Amniotic epithelial cell (primary cell): ENCODE data around the gene TMSB10.
A peak's percentile ranks its signal among the peaks of the same experiment; 100 is the strongest.

ENCODE experiments used
- DNase-seq: peaks from one replicate; pipeline ENCODE4 v3.0.0-alpha.2; 2010; ENCODE audit warnings: low read depth

Gene TMSB10

DNA sequence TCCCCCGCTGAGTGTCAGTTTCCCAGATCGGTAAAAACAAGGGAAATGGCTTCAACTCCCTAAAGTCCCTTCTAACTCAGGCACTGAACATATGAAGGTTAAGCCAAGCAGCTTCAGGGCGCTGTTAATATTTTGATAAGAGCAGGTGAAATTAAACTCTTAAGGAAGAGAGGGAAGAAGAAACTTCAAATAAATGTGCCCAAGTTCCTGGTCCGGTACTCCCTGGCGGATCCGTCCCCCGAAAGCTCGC lies 25.1 kb upstream of the TMSB10 start:
- no peak for DNase-seq

DNA sequence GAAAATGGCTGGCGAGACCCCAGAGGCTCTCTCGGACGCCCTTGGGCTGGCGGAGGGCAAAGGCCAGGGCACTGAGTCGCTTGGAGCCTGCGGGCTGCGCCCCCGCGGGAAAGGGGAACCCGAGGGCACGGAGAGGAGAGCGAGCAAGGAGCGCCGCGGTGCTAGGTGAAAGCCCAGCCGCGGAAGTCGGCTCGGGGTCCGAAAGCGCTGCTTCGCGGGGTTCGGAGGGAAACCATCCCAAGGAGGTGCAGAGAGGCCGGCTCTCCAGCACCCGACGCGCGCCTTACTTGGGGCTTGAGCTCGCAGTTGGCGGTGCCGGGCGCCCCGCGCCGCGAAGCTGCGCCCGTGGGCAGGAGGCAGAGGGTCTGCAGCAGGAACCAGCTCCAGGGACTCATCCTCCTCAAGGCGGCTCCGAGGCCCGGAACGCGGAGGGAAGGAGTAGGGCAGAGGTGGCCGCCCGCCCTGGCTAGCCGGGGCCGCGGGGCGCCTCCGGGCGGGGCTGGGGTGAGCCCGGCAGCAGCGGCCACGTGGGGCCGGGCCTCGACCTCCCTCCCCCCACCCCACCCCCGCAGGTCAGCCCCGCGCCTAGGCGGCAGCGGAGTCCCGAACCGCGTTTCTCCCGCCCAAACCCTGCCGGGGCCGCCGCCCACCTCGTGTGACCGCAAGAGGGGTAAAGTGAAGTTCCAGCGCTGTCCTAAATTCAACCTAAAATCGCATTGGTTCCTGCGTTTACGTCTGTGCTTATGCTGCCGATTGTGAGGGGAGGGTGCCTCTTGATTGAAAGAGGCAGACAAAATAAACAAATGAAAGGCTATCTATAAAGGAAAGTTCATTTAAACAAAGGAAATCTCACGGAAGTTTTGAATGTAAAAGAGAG lies 24.6 kb upstream of the TMSB10 start, which contains the start of gene TRABD2A:
TRABD2A (minus strand) TSS at position 440 of the 877 bp plus-strand sequence; CDS start at position 395, 45 bp downstream.
- DNase-seq: no peak

- DNase-seq: peak; percentile 74
These were observed 23.7 kb upstream of the TMSB10 start for GRCh38 chr2:84881581-84882413.

DNA sequence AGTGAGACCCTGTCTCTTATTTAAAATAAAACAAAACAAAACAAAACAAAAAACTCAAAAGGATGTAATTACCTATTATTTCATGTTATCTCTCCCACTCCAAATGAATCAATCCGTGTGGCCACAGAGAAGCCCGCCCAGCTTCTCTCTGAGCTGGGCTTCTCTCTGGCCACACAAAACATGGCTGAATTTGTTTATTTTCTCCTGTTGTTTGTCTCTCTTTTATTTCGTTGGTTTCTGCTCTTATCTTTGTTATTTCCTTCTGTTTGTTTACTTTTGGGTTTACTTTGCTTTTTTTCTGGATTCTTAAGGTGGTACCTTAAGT lies 23.1 kb upstream of the TMSB10 start:
- no peak for DNase-seq

DNA sequence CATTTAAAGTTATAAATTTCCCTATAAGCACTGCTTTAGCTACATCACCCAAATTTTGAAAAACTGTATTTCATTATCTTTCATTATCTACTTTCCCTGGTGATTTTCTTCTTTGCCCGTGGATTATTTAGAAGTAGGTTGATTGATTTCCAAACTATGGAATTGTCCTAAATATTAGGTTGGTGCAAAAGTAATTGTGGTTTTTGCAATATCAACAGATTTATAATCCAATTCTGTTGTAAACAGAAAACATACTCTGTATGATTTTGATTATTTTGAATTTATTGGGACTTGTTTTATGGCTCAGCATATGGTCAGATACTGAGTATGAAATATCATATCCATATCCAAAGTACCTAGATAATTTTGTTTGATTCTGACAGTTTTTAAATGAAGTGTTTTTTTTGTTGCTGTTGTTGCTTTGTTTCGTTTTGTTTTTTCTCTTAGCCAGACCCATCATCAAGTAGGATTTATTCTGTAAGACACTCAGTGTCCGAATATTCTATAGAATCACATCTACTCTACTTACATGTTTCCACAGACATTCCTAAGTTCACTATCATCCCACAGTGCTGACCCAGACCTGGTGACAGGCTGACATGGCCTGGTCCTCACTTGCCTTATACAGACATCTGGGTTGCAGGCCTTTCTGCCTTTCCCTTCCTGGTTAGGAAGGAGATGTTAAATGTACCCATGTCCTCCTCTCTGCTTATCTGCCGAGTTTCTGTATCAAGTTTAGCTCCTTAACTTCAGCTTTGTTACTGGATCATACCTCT lies 22.5 kb upstream of the TMSB10 start:
- no peak for DNase-seq

GRCh38 chr2:84884449-84884848 lies 21.0 kb upstream of the TMSB10 start:
- no peak for DNase-seq

DNA sequence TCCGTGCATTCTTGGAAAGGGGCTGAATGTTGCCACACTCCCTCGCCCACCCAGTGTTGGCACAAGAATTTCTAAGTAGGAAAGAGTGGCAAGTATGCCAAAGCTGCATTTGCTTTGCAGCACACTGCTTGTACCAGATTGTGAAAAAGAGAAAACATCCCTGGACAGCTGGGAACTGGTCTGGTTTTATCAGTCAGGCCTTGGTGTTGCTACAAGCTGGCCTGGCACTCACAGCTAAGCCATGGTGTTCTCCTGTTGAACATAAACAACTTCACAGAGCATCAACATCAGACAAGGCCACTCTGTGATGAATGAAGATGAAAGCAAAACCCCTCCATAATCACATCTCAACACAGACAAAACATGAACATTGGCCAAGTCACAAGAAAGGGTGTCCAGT lies 20.3 kb upstream of the TMSB10 start:
- DNase-seq: no peak

DNA sequence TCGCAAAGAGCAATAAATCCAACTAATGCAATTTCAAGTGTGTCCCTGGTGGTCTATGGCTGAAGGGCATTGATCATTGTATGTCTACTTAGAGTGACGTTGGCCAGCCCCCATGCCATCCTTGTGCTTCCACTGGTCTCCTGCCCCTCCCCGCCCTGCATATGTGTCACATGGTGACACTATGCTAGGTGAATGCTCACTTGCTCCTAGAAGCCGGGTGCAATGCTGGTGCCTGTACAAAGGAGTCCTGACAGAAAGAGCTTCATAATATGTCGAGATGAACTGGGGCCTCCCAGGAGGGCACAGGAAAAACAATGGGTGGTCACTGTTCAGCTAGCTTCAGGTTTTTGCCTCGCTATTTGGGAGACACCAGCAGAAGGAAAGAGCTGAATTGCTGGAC lies 18.7 kb upstream of the TMSB10 start:
- no peak for DNase-seq

DNA sequence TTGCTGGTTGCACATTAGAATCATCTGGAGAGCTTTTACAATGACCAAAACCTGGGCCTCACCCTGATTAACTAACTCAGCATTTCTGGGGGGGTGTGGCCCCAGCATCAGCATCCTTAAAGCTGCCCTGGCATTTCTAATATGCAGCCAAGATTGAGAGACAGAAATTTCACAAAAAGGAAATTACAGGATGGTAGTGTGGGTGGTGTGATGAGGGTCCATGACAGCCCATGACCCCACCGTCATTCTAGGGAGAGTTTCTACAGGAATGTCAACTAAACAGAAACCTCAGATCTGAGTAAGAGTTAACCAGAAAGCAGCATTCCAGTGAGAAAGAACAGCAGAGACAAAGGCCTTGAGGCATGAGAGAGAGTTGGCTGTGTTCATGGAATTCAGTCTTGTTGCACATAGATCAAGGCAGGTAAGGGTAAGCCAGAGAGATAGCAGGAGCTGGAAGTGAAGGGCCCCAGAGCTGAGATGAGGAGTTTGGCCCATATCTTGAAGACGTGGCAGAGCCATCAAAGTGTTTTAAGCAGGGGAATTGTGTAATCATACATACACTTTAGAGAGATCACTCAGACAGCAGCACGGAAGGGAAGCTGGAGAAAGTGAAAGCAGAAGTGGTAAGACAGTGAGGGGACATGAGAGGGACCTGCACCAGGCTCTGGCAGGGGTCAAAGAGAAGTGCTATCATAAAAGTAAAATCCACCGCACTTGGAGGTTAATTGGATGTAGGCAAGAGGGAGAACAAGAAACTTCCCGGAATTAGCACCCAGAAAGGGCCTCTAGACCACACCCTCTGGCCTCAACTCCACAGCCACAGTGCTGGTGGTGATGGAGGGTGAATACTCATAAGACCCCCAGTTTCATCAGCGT lies 16.8 kb upstream of the TMSB10 start:
- peak; percentile 80 for DNase-seq

DNA sequence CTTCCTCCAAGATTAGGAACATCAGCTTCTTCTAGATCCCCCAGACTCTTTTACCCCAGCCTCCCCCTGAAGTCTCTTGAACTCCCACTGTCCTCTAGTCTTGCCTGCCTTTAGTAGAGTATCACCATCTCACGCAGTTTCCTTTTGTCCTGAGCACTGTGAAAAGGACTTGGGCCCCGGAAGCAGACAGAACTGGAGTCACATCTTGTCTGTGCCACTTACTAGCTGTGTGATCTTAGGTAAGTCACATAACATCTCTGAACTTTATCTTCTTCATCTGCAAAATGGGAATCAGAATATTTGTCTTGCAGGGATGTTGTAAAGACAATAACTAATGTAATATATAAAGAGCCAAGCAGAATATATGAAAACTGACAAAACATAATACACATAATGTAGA lies 16.1 kb upstream of the TMSB10 start:
- DNase-seq: no peak

- no peak for DNase-seq
These were observed 14.0 kb upstream of the TMSB10 start for GRCh38 chr2:84891355-84892010.

- no peak for DNase-seq
These were observed 11.3 kb upstream of the TMSB10 start for GRCh38 chr2:84894131-84894586.

GRCh38 chr2:84894758-84895520 lies 10.5 kb upstream of the TMSB10 start:
- peak; percentile 50 for DNase-seq

DNA sequence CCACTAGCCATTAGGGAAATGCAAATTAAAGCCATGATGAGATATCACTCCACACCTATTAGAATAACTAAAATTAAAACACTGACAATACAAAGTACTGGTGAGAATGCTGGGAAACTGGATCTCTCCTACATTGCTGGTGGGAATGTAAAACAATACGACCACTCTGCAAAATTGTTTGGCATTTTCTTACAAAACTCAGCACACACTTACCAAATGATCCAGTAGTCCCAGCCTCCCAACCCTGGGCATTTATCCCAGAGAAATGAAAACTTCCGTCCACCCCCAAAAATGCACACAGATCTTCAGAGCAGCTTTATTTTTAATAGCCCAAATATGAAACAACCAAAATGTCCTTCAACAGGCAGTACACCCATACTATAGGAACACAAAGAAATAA lies 8.9 kb upstream of the TMSB10 start:
- no peak for DNase-seq

- DNase-seq: peak; percentile 53
These were observed 7.7 kb upstream of the TMSB10 start for GRCh38 chr2:84897773-84898172.

- no peak for DNase-seq
These were observed 5.9 kb upstream of the TMSB10 start for GRCh38 chr2:84899304-84900204.

GRCh38 chr2:84900971-84901370 lies 4.5 kb upstream of the TMSB10 start:
- no peak for DNase-seq

- DNase-seq: peak; percentile 89
These were observed 3.8 kb upstream of the TMSB10 start for GRCh38 chr2:84901593-84902120.

- no peak for DNase-seq
These were observed 2.9 kb upstream of the TMSB10 start for GRCh38 chr2:84902526-84902925.
